Hepatocyte (in vitro differentiated cells): ENCODE data around the gene BEX3.

ENCODE experiments used
- EZH2phosphoT487 ChIP-seq: fragments of 200-600 bp; sonication (generic); IDR thresholded peaks from one replicate; pipeline ENCODE4 v1.6.1; 2018; ENCODE audit warnings: antibody characterized with exemption, mild to moderate bottlenecking, low read depth, moderate library complexity; ENCODE audit not compliant: unreplicated experiment, severe bottlenecking
- TF ChIP-seq, protein P1 (sequence below): fragments of 200-600 bp; sonication (generic); IDR thresholded peaks from 2 replicates; pipeline ENCODE4 v1.5.1; 2016; ENCODE audit warnings: antibody characterized with exemption, mild to moderate bottlenecking; ENCODE audit not compliant: poor library complexity

DNA sequence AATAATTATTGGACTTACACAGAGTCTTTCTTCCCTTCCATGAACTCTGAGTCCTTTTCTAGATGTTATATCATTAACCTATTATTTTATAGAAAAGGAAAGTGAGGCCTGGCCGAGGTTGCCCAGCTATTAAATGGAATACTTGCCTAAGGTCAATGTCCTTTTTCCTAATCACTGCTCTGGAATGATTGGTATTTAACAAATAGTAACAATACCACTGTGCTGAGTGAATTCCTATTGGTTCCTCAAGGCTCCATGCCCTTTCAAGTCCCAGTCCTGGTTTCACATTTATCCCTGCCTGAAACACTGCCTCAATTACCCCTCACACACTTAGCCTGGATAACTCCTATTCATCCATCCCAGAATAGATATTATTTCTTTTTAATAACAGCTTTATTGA, 13.9 kb upstream of the BEX3 start:
- TF ChIP-seq, protein P1, sequence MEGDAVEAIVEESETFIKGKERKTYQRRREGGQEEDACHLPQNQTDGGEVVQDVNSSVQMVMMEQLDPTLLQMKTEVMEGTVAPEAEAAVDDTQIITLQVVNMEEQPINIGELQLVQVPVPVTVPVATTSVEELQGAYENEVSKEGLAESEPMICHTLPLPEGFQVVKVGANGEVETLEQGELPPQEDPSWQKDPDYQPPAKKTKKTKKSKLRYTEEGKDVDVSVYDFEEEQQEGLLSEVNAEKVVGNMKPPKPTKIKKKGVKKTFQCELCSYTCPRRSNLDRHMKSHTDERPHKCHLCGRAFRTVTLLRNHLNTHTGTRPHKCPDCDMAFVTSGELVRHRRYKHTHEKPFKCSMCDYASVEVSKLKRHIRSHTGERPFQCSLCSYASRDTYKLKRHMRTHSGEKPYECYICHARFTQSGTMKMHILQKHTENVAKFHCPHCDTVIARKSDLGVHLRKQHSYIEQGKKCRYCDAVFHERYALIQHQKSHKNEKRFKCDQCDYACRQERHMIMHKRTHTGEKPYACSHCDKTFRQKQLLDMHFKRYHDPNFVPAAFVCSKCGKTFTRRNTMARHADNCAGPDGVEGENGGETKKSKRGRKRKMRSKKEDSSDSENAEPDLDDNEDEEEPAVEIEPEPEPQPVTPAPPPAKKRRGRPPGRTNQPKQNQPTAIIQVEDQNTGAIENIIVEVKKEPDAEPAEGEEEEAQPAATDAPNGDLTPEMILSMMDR, result no peak
- no peak for TF ChIP-seq EZH2phosphoT487
